HCT116 (cell line): ENCODE results near the gene P3H3. TPM values are rescaled to one million over a fixed set of nuclear protein-coding genes. Genes with fewer than 3 reads are reported as not detected.

Experiments used
- ATAC-seq: fragments of 200-7000 bp; cut with Tn5 transposase; 2 replicates; pipeline ENCODE4 v1.9.1; 2020; ENCODE audit warnings: mild to moderate bottlenecking, moderate library complexity
- BruUV-seq: library from RNA; stranded (reverse); fragments of 400-500 nt; replicated peaks from 2 replicates; lab custom pipeline; 2021; lab: Mats Ljungman, UMichigan
- CTCF ChIA-PET: fragments of 300-600 bp; sonication (Branson Sonifier 250); formaldehyde crosslinking; loops from one replicate; lab custom pipeline; 2021; ENCODE audit warnings: antibody characterized with exemption; lab: Charles Lee
- POLR2A ChIA-PET: fragments of 300-600, 350-600 bp; sonication (Branson Sonifier 250); formaldehyde crosslinking; loops from one replicate; lab custom pipeline; 2021; ENCODE audit warnings: antibody characterized with exemption; lab: Charles Lee
- RAD21 ChIA-PET, 2 experiments: fragments of 300-600 bp; sonication (Branson Sonifier 250); formaldehyde crosslinking; loops; one replicate each; lab custom pipeline; 2023; ENCODE audit warnings: low total read pairs in 2 of 2; ENCODE audit not compliant: uncharacterized antibody in 2 of 2, unreplicated experiment in 2 of 2, low non-redundant PET in 1 of 2; lab: Charles Lee
- DNase-seq: peaks from one replicate; pipeline ENCODE4 v3.0.0-alpha.2; 2010; ENCODE audit warnings: low read depth, low spot score
- H2AFZ ChIP-seq: fragments of 200-600 bp; shearing (Covaris generic), sonication (generic); 2 replicates; pipeline ENCODE4 v1.6.1; 2017; ENCODE audit warnings: low read depth, mixed run types, mixed read lengths, antibody characterized with exemption, low read length; ENCODE audit not compliant: poor library complexity, severe bottlenecking
- H3K27ac ChIP-seq: 2 replicates; pipeline ENCODE4 v1.5.1; 2012; ENCODE audit warnings: low read depth, low read length
- H3K27me3 ChIP-seq: fragments of 200-600 bp; sonication (generic); 2 replicates; pipeline ENCODE4 v1.6.1; 2016; ENCODE audit warnings: mixed run types, low read length, mixed read lengths; ENCODE audit not compliant: insufficient read depth
- H3K36me3 ChIP-seq, 2 experiments: fragments of 200-500 bp in 1 of 2; fragments of 200-600 bp in 1 of 2; sonication (Bioruptor generic) in 1 of 2; sonication (generic) in 1 of 2; 2 replicates each; pipeline versions ENCODE4 v1.5.1 to v1.6.1; 2014 to 2016; ENCODE audit warnings: low read length in 2 of 2, inconsistent platforms in 1 of 2, mixed read lengths in 1 of 2, mixed run types in 1 of 2; ENCODE audit not compliant: insufficient read depth in 2 of 2, control insufficient read depth in 1 of 2
- H3K4me1 ChIP-seq, 2 experiments: fragments of 200-600 bp in 1 of 2; sonication (generic) in 1 of 2; 2 replicates each; pipeline versions ENCODE4 v1.5.1 to v1.6.1; 2012 to 2017; ENCODE audit warnings: low read length in 2 of 2, inconsistent platforms in 1 of 2, mild to moderate bottlenecking in 1 of 2, mixed read lengths in 1 of 2, mixed run types in 1 of 2, moderate library complexity in 1 of 2; ENCODE audit not compliant: insufficient read depth in 2 of 2, control insufficient read depth in 1 of 2
- H3K4me2 ChIP-seq: fragments of 200-600 bp; sonication (generic); 2 replicates; pipeline ENCODE4 v1.6.1; 2017; ENCODE audit warnings: mixed run types, low read length, mixed read lengths
- H3K4me3 ChIP-seq, 2 experiments: fragments of 200-600 bp in 1 of 2; sonication (generic) in 1 of 2; replicated peaks in 1 of 2; 2 replicates each; pipeline ENCODE4 v1.5.1; 2011 to 2016; ENCODE audit warnings: low read length in 2 of 2, control low read depth in 1 of 2, low read depth in 1 of 2, mild to moderate bottlenecking in 1 of 2, mixed read lengths in 1 of 2, mixed run types in 1 of 2
- H3K79me2 ChIP-seq: fragments of 200-600 bp; sonication (generic); 2 replicates; pipeline ENCODE4 v1.6.1; 2017; ENCODE audit warnings: mild to moderate bottlenecking, mixed run types, low read length, moderate library complexity, mixed read lengths; ENCODE audit not compliant: insufficient read depth
- H3K9ac ChIP-seq: fragments of 200-600 bp; sonication (generic); 2 replicates; pipeline ENCODE4 v1.6.1; 2016; ENCODE audit warnings: low read length, mixed read lengths
- H3K9me2 ChIP-seq: fragments of 200-600 bp; sonication (generic), shearing (Covaris generic); 2 replicates; pipeline ENCODE4 v1.6.1; 2017; ENCODE audit warnings: mixed run types, mild to moderate bottlenecking, moderate library complexity; ENCODE audit not compliant: insufficient read depth
- H3K9me3 ChIP-seq, 2 experiments: fragments of 200-500 bp in 1 of 2; fragments of 200-600 bp in 1 of 2; sonication (Bioruptor generic) in 1 of 2; sonication (generic) in 1 of 2; 2 replicates each; pipeline ENCODE4 v1.6.1; 2014 to 2017; ENCODE audit warnings: low read length in 2 of 2, mixed read lengths in 2 of 2, inconsistent platforms in 1 of 2, low read depth in 1 of 2, mild to moderate bottlenecking in 1 of 2, mixed run types in 1 of 2, moderate library complexity in 1 of 2; ENCODE audit not compliant: control insufficient read depth in 1 of 2, insufficient read depth in 1 of 2
- H4K20me1 ChIP-seq: fragments of 200-600 bp; sonication (generic), shearing (Covaris generic); 2 replicates; pipeline ENCODE4 v1.6.1; 2017; ENCODE audit warnings: mixed run types, mild to moderate bottlenecking, moderate library complexity; ENCODE audit not compliant: insufficient read depth
- ATF3 ChIP-seq: IDR thresholded peaks from 2 replicates; pipeline ENCODE4 v1.6.1; 2012
- ELF1 ChIP-seq: IDR thresholded peaks from 2 replicates; pipeline ENCODE4 v1.6.1; 2012; ENCODE audit warnings: low read depth, borderline replicate concordance
- FOSL1 ChIP-seq: IDR thresholded peaks from 2 replicates; pipeline ENCODE4 v1.6.1; 2012; ENCODE audit warnings: low read depth
- JUND ChIP-seq: IDR thresholded peaks from 2 replicates; pipeline ENCODE4 v1.6.1; 2012
- MAX ChIP-seq: IDR thresholded peaks from 2 replicates; pipeline ENCODE4 v1.6.1; 2012
- POLR2A ChIP-seq: IDR thresholded peaks from 2 replicates; pipeline ENCODE4 v1.7.0; 2011; ENCODE audit warnings: borderline replicate concordance; ENCODE audit not compliant: insufficient read depth, insufficient read length; ENCODE audit errors: extremely low read depth
- REST ChIP-seq: IDR thresholded peaks from 2 replicates; pipeline ENCODE4 v1.6.1; 2012; ENCODE audit warnings: low read depth
- SRF ChIP-seq: IDR thresholded peaks from 2 replicates; pipeline ENCODE4 v1.6.1; 2012; ENCODE audit warnings: low read depth
- TCF7L2 ChIP-seq: IDR thresholded peaks from 2 replicates; pipeline ENCODE4 v1.7.0; 2011; ENCODE audit warnings: borderline replicate concordance, inconsistent platforms; ENCODE audit not compliant: insufficient read depth, insufficient read length; ENCODE audit errors: extremely low read depth
- YY1 ChIP-seq: IDR thresholded peaks from 2 replicates; pipeline ENCODE4 v1.6.1; 2011; ENCODE audit warnings: low read length, low read depth, moderate library complexity, mild to moderate bottlenecking; ENCODE audit not compliant: insufficient replicate concordance; ENCODE audit errors: extremely low read depth
- ZNF274 ChIP-seq: fragments of 200-500 bp; sonication (Bioruptor generic); IDR thresholded peaks from 2 replicates; pipeline ENCODE4 v1.6.1; 2014; ENCODE audit warnings: mild to moderate bottlenecking, low read depth, low read length, inconsistent platforms
- intact Hi-C: fragments of 100-400 bp; cut with micrococcal nuclease; formaldehyde crosslinking; loops from 2 replicates; pipeline ENCODE4 v1.10.0; 2022
- total RNA-seq: library from RNA; stranded (reverse); gene quantifications from one replicate; pipeline ENCODE4 v1.2.1, GENCODE V29; 2021; ENCODE audit not compliant: unreplicated experiment

P3H3 gene
- total RNA-seq, 1 experiment from 2014 or later: 32.2 TPM

GRCh38 chr12:6810758-6811157, 17.4 kb upstream of the P3H3 start (continued):
- no peak for TF ChIP-seq YY1

GRCh38 chr12:6813363-6813762, 14.8 kb upstream of the P3H3 start:
- Histone ChIP-seq H3K4me1 (no peaks in the 10 kb centered on the region; a peak in 1 of 4 replicates), H3K4me2 (no peak overlapping the region), H3K9me2 (no peaks in the 10 kb centered on the region), H2AFZ (no peak overlapping the region), H4K20me1 (no peaks in the 10 kb centered on the region), H3K9ac (no peak overlapping the region), H3K27me3 (no peaks in the 10 kb centered on the region), H3K36me3 (no peaks in the 10 kb centered on the region), H3K79me2 (no peaks in the 10 kb centered on the region), H3K4me3 (no peak overlapping the region), H3K9me3 (no peaks in the 10 kb centered on the region)
- ChIA-PET RAD21 (no interaction called here), CTCF (interaction anchor here (1.0 kb wide), 1 partner anchor 61 kb away, joined by 3 read pairs; no protein-coding TSS in a partner anchor), POLR2A (interaction anchor here (1.3 kb wide), 1 partner anchor 38 kb away, joined by 3 read pairs; the partner anchor contains the start of genes CDCA3 and USP5)
- no TSS peak for BruUV-seq
- intact Hi-C loops: no loop called here
- ATAC-seq (no peak), DNase-seq (no peak)
- no peak for TF ChIP-seq ELF1
- no peak for TF ChIP-seq TCF7L2
- no peak for TF ChIP-seq JUND
- no peak for TF ChIP-seq ZNF274
- TF ChIP-seq POLR2A: no peak
- TF ChIP-seq SRF: no peak
- no peak for TF ChIP-seq REST
- TF ChIP-seq ATF3: no peak
- TF ChIP-seq FOSL1: no peak
- TF ChIP-seq MAX: no peak
- TF ChIP-seq, all 23 proteins: peak for 0
- H3K27ac ChIP-seq: no peak overlapping the region
